H9 (cell line): Measurements from ENCODE around the gene CATSPERB. TPM values are rescaled to one million over a fixed set of nuclear protein-coding genes. Genes with fewer than 3 reads are reported as not detected.

Experiments
- DNase-seq: peaks from one replicate; pipeline ENCODE4 v3.0.0-alpha.2; 2017
- H2AFZ ChIP-seq: one replicate; pipeline ENCODE4 v1.6.1; 2013; ENCODE audit warnings: mild to moderate bottlenecking, low read length, control low read depth, moderate library complexity
- H2AK5ac ChIP-seq: 2 replicates; pipeline ENCODE4 v1.6.1; 2013; ENCODE audit warnings: low read length, control low read depth, mixed read lengths; ENCODE audit not compliant: insufficient read length
- H2BK120ac ChIP-seq: one replicate; pipeline ENCODE4 v1.6.1; 2013; ENCODE audit warnings: low read depth, mild to moderate bottlenecking, low read length, control low read depth, inconsistent platforms; ENCODE audit not compliant: poor library complexity, severe bottlenecking
- H2BK12ac ChIP-seq: 2 replicates; pipeline ENCODE4 v1.6.1; 2013; ENCODE audit warnings: low read length, control low read depth, mixed read lengths, low read depth; ENCODE audit not compliant: insufficient read length
- H2BK15ac ChIP-seq: 2 replicates; pipeline ENCODE4 v1.6.1; 2013; ENCODE audit warnings: low read depth, low read length, control low read depth
- H2BK20ac ChIP-seq: one replicate; pipeline ENCODE4 v1.6.1; 2013; ENCODE audit warnings: low read depth, mild to moderate bottlenecking, low read length, control low read depth, inconsistent platforms; ENCODE audit not compliant: poor library complexity, severe bottlenecking
- H2BK5ac ChIP-seq: 2 replicates; pipeline ENCODE4 v1.6.1; 2013; ENCODE audit warnings: low read length, control low read depth, mixed read lengths; ENCODE audit not compliant: insufficient read length
- H3K14ac ChIP-seq: 2 replicates; pipeline ENCODE4 v1.6.1; 2013; ENCODE audit warnings: low read length, control low read depth; ENCODE audit not compliant: insufficient read depth
- H3K18ac ChIP-seq: 2 replicates; pipeline ENCODE4 v1.6.1; 2013; ENCODE audit warnings: low read depth, mild to moderate bottlenecking, mixed read lengths, low read length, control low read depth; ENCODE audit not compliant: insufficient read length
- H3K23ac ChIP-seq: 2 replicates; pipeline ENCODE4 v1.6.1; 2013; ENCODE audit warnings: low read length, control low read depth, mixed read lengths, low read depth; ENCODE audit not compliant: insufficient read length
- H3K23me2 ChIP-seq: 2 replicates; pipeline ENCODE4 v1.6.1; 2013; ENCODE audit warnings: low read depth, mild to moderate bottlenecking, mixed read lengths, low read length, control low read depth; ENCODE audit not compliant: insufficient read length, poor library complexity, severe bottlenecking
- H3K27ac ChIP-seq: 2 replicates; pipeline ENCODE4 v1.5.1; 2013; ENCODE audit warnings: low read length, control low read depth, mixed read lengths, low read depth; ENCODE audit not compliant: insufficient read length
- H3K27me3 ChIP-seq: 2 replicates; pipeline ENCODE4 v1.6.1; 2013; ENCODE audit warnings: low read length, control low read depth, inconsistent platforms; ENCODE audit not compliant: insufficient read depth
- H3K4ac ChIP-seq: 2 replicates; pipeline ENCODE4 v1.6.1; 2013; ENCODE audit warnings: low read depth, mild to moderate bottlenecking, control low read depth, inconsistent platforms, low read length, moderate library complexity
- H3K4me1 ChIP-seq: 2 replicates; pipeline ENCODE4 v1.6.1; 2013; ENCODE audit warnings: low read length, control low read depth, inconsistent platforms; ENCODE audit not compliant: insufficient read depth
- H3K4me2 ChIP-seq: 2 replicates; pipeline ENCODE4 v1.6.1; 2013; ENCODE audit warnings: low read length, control low read depth, mixed read lengths; ENCODE audit not compliant: insufficient read length, insufficient read depth
- H3K56ac ChIP-seq: 2 replicates; pipeline ENCODE4 v1.6.1; 2013; ENCODE audit warnings: low read depth, mild to moderate bottlenecking, mixed read lengths, low read length, control low read depth; ENCODE audit not compliant: insufficient read length
- H3K79me1 ChIP-seq: 2 replicates; pipeline ENCODE4 v1.6.1; 2013; ENCODE audit warnings: low read depth, mild to moderate bottlenecking, moderate library complexity, low read length, control low read depth, inconsistent platforms; ENCODE audit not compliant: insufficient read depth, poor library complexity, severe bottlenecking
- H3K79me2 ChIP-seq: 2 replicates; pipeline ENCODE4 v1.6.1; 2013; ENCODE audit warnings: low read length, control low read depth, inconsistent platforms; ENCODE audit not compliant: insufficient read depth
- H3K9ac ChIP-seq: 2 replicates; pipeline ENCODE4 v1.6.1; 2013; ENCODE audit warnings: low read length, control low read depth, mixed read lengths; ENCODE audit not compliant: insufficient read length; ENCODE audit errors: extremely low read depth
- H3K9me3 ChIP-seq: one replicate; pipeline ENCODE4 v1.6.1; 2013; ENCODE audit warnings: low read depth, low read length, inconsistent platforms; ENCODE audit not compliant: control insufficient read depth
- H3T11ph ChIP-seq: one replicate; pipeline ENCODE4 v1.6.1; 2013; ENCODE audit warnings: mild to moderate bottlenecking, low read length, control low read depth, inconsistent platforms
- H4K20me1 ChIP-seq: one replicate; pipeline ENCODE4 v1.6.1; 2013; ENCODE audit not compliant: control insufficient read depth, insufficient read length, insufficient read depth
- H4K5ac ChIP-seq: 2 replicates; pipeline ENCODE4 v1.6.1; 2013; ENCODE audit warnings: low read depth, mild to moderate bottlenecking, mixed read lengths, low read length, control low read depth; ENCODE audit not compliant: insufficient read length
- H4K8ac ChIP-seq: replicated peaks from 2 replicates; pipeline ENCODE4 v1.6.1; 2013; ENCODE audit warnings: low read length, control low read depth, mixed read lengths, low read depth; ENCODE audit not compliant: insufficient read length
- H4K91ac ChIP-seq: 2 replicates; pipeline ENCODE4 v1.6.1; 2013; ENCODE audit warnings: low read depth, mild to moderate bottlenecking, moderate library complexity, mixed read lengths, low read length, control low read depth; ENCODE audit not compliant: insufficient read length
- H3K27ac Mint-ChIP-seq, 3 experiments: 2 replicates in 2 of 3; 3 replicates in 1 of 3; pipeline ENCODE4 v1.8.0; 2020 to 2021; ENCODE audit warnings: mixed read lengths in 3 of 3, mild to moderate bottlenecking in 1 of 3, moderate library complexity in 1 of 3
- H3K27me3 Mint-ChIP-seq: 2 replicates; pipeline ENCODE4 v1.8.0; 2021; ENCODE audit warnings: low read depth, mild to moderate bottlenecking, moderate library complexity, mixed read lengths
- H3K36me3 Mint-ChIP-seq, 3 experiments: 2 replicates in 2 of 3; 3 replicates in 1 of 3; pipeline ENCODE4 v1.8.0; 2020 to 2021; ENCODE audit warnings: low read depth in 3 of 3, mixed read lengths in 3 of 3; ENCODE audit not compliant: insufficient read depth in 1 of 3
- H3K4me1 Mint-ChIP-seq, 2 experiments: 2 replicates each; pipeline ENCODE4 v1.8.0; 2020; ENCODE audit warnings: mixed read lengths in 2 of 2
- H3K4me3 Mint-ChIP-seq, 2 experiments: 2 replicates in 1 of 2; 3 replicates in 1 of 2; pipeline ENCODE4 v1.8.0; 2020 to 2021; ENCODE audit warnings: mild to moderate bottlenecking in 2 of 2, mixed read lengths in 2 of 2, moderate library complexity in 1 of 2
- H3K9me3 Mint-ChIP-seq, 2 experiments: 2 replicates in 1 of 2; 3 replicates in 1 of 2; pipeline ENCODE4 v1.8.0; 2020; ENCODE audit warnings: mild to moderate bottlenecking in 2 of 2, mixed read lengths in 2 of 2, moderate library complexity in 1 of 2
- CTCF ChIP-seq: fragments of 200-600 bp; sonication (generic); conservative IDR thresholded peaks from 3 replicates; pipeline ENCODE4 v1.8.0; 2021; ENCODE audit warnings: antibody characterized with exemption, mild to moderate bottlenecking
- WGBS: extraction: QIAGEN DNeasy Blood & Tissue Kit; methylation state at CpG from one replicate; pipeline ENCODE4 v1.1.7; 2013; ENCODE audit warnings: missing lambda C conversion rate, low lambda C conversion rate, mixed read lengths; ENCODE audit not compliant: insufficient read length; ENCODE audit errors: extremely low coverage; 5-methylcytosine and 5-hydroxymethylcytosine counted together
- total RNA-seq: library from RNA; stranded (reverse); gene quantifications from 2 replicates; pipeline ENCODE4 v1.2.1, GENCODE V29; 2021

Gene CATSPERB
- total RNA-seq, 1 experiment from 2014 or later: 0.48 TPM

- no peak overlapping the region for H3T11ph ChIP-seq
- H3K18ac ChIP-seq: no peak overlapping the region
- no peaks in the 10 kb centered on the region; a peak in 1 of 7 replicates for H3K36me3 Mint-ChIP-seq
- H3K4me3 Mint-ChIP-seq: no peak overlapping the region
- H3K27me3 Mint-ChIP-seq: no peaks in the 10 kb centered on the region
- no peak overlapping the region for H3K23ac ChIP-seq
- no peak overlapping the region for H3K27ac Mint-ChIP-seq
- H2BK120ac ChIP-seq: no peak overlapping the region
- H3K56ac ChIP-seq: no peak overlapping the region
- no peak for TF ChIP-seq CTCF
- no CpG with 5 or more reads among the region's 2 CpGs for WGBS
- H3K23me2 ChIP-seq: no peaks in the 10 kb centered on the region
- H4K8ac ChIP-seq: no peak overlapping the region
- H2BK12ac ChIP-seq: no peak overlapping the region
- no peak for DNase-seq
- H3K27me3 ChIP-seq: no peaks in the 10 kb centered on the region
- no peaks in the 10 kb centered on the region for H3K9me3 ChIP-seq
- H2AFZ ChIP-seq: no peak overlapping the region
- no peak overlapping the region for H2BK5ac ChIP-seq
- no peak overlapping the region for H3K27ac ChIP-seq
- H3K4me1 ChIP-seq: no peaks in the 10 kb centered on the region
- H3K4me1 Mint-ChIP-seq: peaks cover 0 to 3% of the 10 kb centered on the region in 2 experiments; a peak in 1 of 4 replicates
- H4K5ac ChIP-seq: no peak overlapping the region
- no peak overlapping the region for H3K4ac ChIP-seq
- H2AK5ac ChIP-seq: no peak overlapping the region
- H3K9me3 Mint-ChIP-seq: no peaks in the 10 kb centered on the region
- H2BK15ac ChIP-seq: no peak overlapping the region
- no peak overlapping the region for H4K91ac ChIP-seq
- no peak overlapping the region for H3K9ac ChIP-seq
- H3K79me1 ChIP-seq: no peaks in the 10 kb centered on the region
- no peak overlapping the region for H3K4me2 ChIP-seq
- H3K79me2 ChIP-seq: no peaks in the 10 kb centered on the region
- no peaks in the 10 kb centered on the region for H4K20me1 ChIP-seq
- no peak overlapping the region for H2BK20ac ChIP-seq
- no peak overlapping the region for H3K14ac ChIP-seq
Measured at GRCh38 chr14:91778217-91778616, 46.3 kb upstream of the CATSPERB start.
